Lower lobe of right lung (tissue), 2 donors: ENCODE data around the gene ERC1. TPM values are rescaled to one million over a fixed set of nuclear protein-coding genes. Genes with fewer than 3 reads are reported as not detected.
"Not testable (repeated sequence)": the region's sequence is repeated elsewhere in the genome, so short reads cannot be mapped to it uniquely, and the experiment has no call there.

Experiments
- ATAC-seq, 2 donors: fragments of 200-7000 bp; cut with Tn5 transposase; one replicate each; pipeline ENCODE4 v1.9.1; 2020 to 2022; ENCODE audit warnings: mild to moderate bottlenecking in 2 of 2, moderate library complexity in 2 of 2
- DNase-seq: peaks from one replicate; pipeline ENCODE4 v3.0.0-alpha.2; 2020
- H3K27ac ChIP-seq: fragments of 200-600 bp; one replicate; pipeline ENCODE4 v1.8.0; 2022
- H3K27me3 ChIP-seq: fragments of 200-600 bp; one replicate; pipeline ENCODE4 v1.8.0; 2022; ENCODE audit warnings: low read depth
- H3K36me3 ChIP-seq: fragments of 200-600 bp; one replicate; pipeline ENCODE4 v1.8.0; 2022; ENCODE audit warnings: mild to moderate bottlenecking
- H3K4me1 ChIP-seq: fragments of 200-600 bp; one replicate; pipeline ENCODE4 v1.8.0; 2022
- H3K4me3 ChIP-seq: fragments of 200-600 bp; one replicate; pipeline ENCODE4 v1.8.0; 2022; ENCODE audit warnings: mild to moderate bottlenecking
- H3K9me3 ChIP-seq: fragments of 200-600 bp; one replicate; pipeline ENCODE4 v1.8.0; 2022
- CTCF ChIP-seq: fragments of 200-600 bp; IDR thresholded peaks from one replicate; pipeline ENCODE4 v1.8.0; 2022; ENCODE audit warnings: antibody characterized with exemption, mild to moderate bottlenecking
- intact Hi-C: fragments of 100-400 bp; cut with DNase I; formaldehyde crosslinking; loops from one replicate; pipeline ENCODE4 v1.11.0; 2022
- total RNA-seq: library from RNA; stranded (reverse); fragmentation: NEBNext Ultra II Directional; extraction: Animal tissue kit (Norgen Biotek cat#: 25700); gene quantifications from one replicate; pipeline ENCODE4 v1.2.1, GENCODE V29; 2021
- donor health status: DM: no; HTN: yes; CAD: no; lungs with severe emphysema.

Gene ERC1
- total RNA-seq, 1 donor from 2014 or later = 66.3 TPM

GRCh38 chr12:1355396-1355795 is 364.4 kb downstream of the ERC1 start:
- Histone ChIP-seq H3K4me3 (no peak overlapping the region), H3K27me3 (no peaks in the 10 kb centered on the region), H3K27ac (no peak overlapping the region), H3K4me1 (no peaks in the 10 kb centered on the region), H3K36me3 (no peaks in the 10 kb centered on the region), H3K9me3 (no peaks in the 10 kb centered on the region)
- no peak for DNase-seq
- no peak for ATAC-seq
- intact Hi-C loops = no loop called here
- TF ChIP-seq CTCF = no peak

GRCh38 chr12:1355871-1356270 is 364.8 kb downstream of the ERC1 start:
- H3K27me3 ChIP-seq, DNase-seq, H3K9me3 ChIP-seq, H3K4me3 ChIP-seq, ATAC-seq, H3K36me3 ChIP-seq, H3K27ac ChIP-seq, intact Hi-C loops, H3K4me1 ChIP-seq: not testable (repeated sequence)

- intact Hi-C loops = no loop called here
- Histone ChIP-seq H3K9me3 (no peaks in the 10 kb centered on the region), H3K27me3 (no peaks in the 10 kb centered on the region), H3K36me3 (no peaks in the 10 kb centered on the region), H3K4me3 (no peak overlapping the region), H3K4me1 (no peaks in the 10 kb centered on the region), H3K27ac (no peak overlapping the region)
- no peak for ATAC-seq
- no peak for TF ChIP-seq CTCF
- DNase-seq = no peak
These were observed 365.3 kb downstream of the ERC1 start for GRCh38 chr12:1356285-1356684.

- H3K27ac ChIP-seq = no peak overlapping the region
These were observed 366.1 kb downstream of the ERC1 start for GRCh38 chr12:1357171-1357570.

GRCh38 chr12:1357711-1358110 is 366.7 kb downstream of the ERC1 start:
- H3K27ac ChIP-seq = no peak overlapping the region
- no peaks in the 10 kb centered on the region for H3K9me3 ChIP-seq
- DNase-seq (no peak), ATAC-seq (no peak)
- H3K4me1 ChIP-seq = no peaks in the 10 kb centered on the region
- intact Hi-C loops = no loop called here
- TF ChIP-seq CTCF = no peak
- no peaks in the 10 kb centered on the region for H3K36me3 ChIP-seq
- H3K4me3 ChIP-seq = no peak overlapping the region
- no peaks in the 10 kb centered on the region for H3K27me3 ChIP-seq

More at GRCh38 chr12:1357171-1357570, 366.1 kb downstream of the ERC1 start:
- no peaks in the 10 kb centered on the region for H3K4me1 ChIP-seq
- H3K4me3 ChIP-seq = no peak overlapping the region
- H3K9me3 ChIP-seq = no peaks in the 10 kb centered on the region
- no peak for DNase-seq
- no peaks in the 10 kb centered on the region for H3K27me3 ChIP-seq
- no peak for ATAC-seq
- intact Hi-C loops = no loop called here
- H3K36me3 ChIP-seq = no peaks in the 10 kb centered on the region
- TF ChIP-seq CTCF = no peak

GRCh38 chr12:1360441-1361210 is 369.6 kb downstream of the ERC1 start:
- Histone ChIP-seq H3K4me3 (no peak overlapping the region), H3K4me1 (no peaks in the 10 kb centered on the region), H3K36me3 (no peaks in the 10 kb centered on the region), H3K27me3 (no peaks in the 10 kb centered on the region), H3K27ac (no peak overlapping the region), H3K9me3 (no peaks in the 10 kb centered on the region)
- no peak for TF ChIP-seq CTCF
- no peak for DNase-seq
- intact Hi-C loops = no loop called here
- no peak for ATAC-seq
